Ishikawa (cell line): ENCODE data around the gene DNAJB13.

Experiments
- CEBPB ChIP-seq: IDR thresholded peaks from 2 replicates; pipeline ENCODE4 v1.6.1; 2012
- CREB1 ChIP-seq: IDR thresholded peaks from 2 replicates; pipeline ENCODE4 v1.6.1; 2012; ENCODE audit warnings: low read depth
- EP300 ChIP-seq: IDR thresholded peaks from 2 replicates; pipeline ENCODE4 v1.6.1; 2012; ENCODE audit warnings: borderline replicate concordance
- FOXM1 ChIP-seq: IDR thresholded peaks from 2 replicates; pipeline ENCODE4 v1.6.1; 2012; ENCODE audit warnings: low read depth, borderline replicate concordance
- RAD21 ChIP-seq: IDR thresholded peaks from 2 replicates; pipeline ENCODE4 v1.6.1; 2012; ENCODE audit warnings: low read depth
- TEAD4 ChIP-seq: IDR thresholded peaks from 2 replicates; pipeline ENCODE4 v1.6.1; 2012
- USF1 ChIP-seq: IDR thresholded peaks from 2 replicates; pipeline ENCODE4 v1.6.1; 2012
- YY1 ChIP-seq: IDR thresholded peaks from 2 replicates; pipeline ENCODE4 v1.6.1; 2012; ENCODE audit warnings: low read depth
- ZBTB7A ChIP-seq: IDR thresholded peaks from 2 replicates; pipeline ENCODE4 v1.6.1; 2012; ENCODE audit warnings: low read depth
- TF ChIP-seq, protein P1 (sequence below): IDR thresholded peaks from 2 replicates; pipeline ENCODE4 v1.6.1; 2012
- TF ChIP-seq, protein P2 (sequence below): IDR thresholded peaks from 2 replicates; pipeline ENCODE4 v1.6.1; 2012; ENCODE audit warnings: low read depth, mild to moderate bottlenecking

DNA sequence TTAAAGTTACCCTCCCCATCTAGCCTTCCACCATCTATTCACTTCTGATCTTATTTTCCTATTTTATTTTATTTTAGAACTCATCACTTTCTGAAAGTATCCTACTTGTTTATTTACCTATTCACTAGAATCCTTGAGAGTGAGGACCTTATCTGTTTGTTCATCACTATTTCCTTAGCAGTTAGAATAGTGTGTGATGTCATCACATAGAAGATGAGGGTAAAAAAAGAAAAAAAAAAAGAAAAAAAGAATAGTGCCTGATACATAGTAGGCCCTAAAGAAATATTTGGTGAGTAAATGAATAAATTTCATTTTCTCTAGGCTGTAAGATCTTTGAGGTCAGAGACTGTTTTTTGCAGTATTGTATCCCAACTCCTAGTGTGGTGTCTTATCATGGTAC, 37.4 kb upstream of the DNAJB13 start:
- TF ChIP-seq EP300 (no peak), TEAD4 (no peak), RAD21 (no peak), YY1 (no peak), ZBTB7A (no peak), USF1 (no peak), CREB1 (no peak), CEBPB (no peak), FOXM1 (no peak)
- TF ChIP-seq, protein P1, sequence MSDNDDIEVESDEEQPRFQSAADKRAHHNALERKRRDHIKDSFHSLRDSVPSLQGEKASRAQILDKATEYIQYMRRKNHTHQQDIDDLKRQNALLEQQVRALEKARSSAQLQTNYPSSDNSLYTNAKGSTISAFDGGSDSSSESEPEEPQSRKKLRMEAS = no peak
- TF ChIP-seq, protein P2, sequence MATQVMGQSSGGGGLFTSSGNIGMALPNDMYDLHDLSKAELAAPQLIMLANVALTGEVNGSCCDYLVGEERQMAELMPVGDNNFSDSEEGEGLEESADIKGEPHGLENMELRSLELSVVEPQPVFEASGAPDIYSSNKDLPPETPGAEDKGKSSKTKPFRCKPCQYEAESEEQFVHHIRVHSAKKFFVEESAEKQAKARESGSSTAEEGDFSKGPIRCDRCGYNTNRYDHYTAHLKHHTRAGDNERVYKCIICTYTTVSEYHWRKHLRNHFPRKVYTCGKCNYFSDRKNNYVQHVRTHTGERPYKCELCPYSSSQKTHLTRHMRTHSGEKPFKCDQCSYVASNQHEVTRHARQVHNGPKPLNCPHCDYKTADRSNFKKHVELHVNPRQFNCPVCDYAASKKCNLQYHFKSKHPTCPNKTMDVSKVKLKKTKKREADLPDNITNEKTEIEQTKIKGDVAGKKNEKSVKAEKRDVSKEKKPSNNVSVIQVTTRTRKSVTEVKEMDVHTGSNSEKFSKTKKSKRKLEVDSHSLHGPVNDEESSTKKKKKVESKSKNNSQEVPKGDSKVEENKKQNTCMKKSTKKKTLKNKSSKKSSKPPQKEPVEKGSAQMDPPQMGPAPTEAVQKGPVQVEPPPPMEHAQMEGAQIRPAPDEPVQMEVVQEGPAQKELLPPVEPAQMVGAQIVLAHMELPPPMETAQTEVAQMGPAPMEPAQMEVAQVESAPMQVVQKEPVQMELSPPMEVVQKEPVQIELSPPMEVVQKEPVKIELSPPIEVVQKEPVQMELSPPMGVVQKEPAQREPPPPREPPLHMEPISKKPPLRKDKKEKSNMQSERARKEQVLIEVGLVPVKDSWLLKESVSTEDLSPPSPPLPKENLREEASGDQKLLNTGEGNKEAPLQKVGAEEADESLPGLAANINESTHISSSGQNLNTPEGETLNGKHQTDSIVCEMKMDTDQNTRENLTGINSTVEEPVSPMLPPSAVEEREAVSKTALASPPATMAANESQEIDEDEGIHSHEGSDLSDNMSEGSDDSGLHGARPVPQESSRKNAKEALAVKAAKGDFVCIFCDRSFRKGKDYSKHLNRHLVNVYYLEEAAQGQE = no peak
